Transverse colon (tissue), 4 donors: ENCODE data around the gene AJM1.

Experiments
- CTCF ChIP-seq, 5 experiments: fragments of 200-600 bp in 3 of 5; fragments of 450-650 bp in 2 of 5; sonication (generic) in 3 of 5; IDR thresholded peaks; 1 replicate in 2 of 5; 2 replicates in 3 of 5; pipeline ENCODE4 v1.5.1; 2016 to 2017; ENCODE audit warnings: antibody characterized with exemption in 5 of 5, inconsistent platforms in 3 of 5, mild to moderate bottlenecking in 2 of 5, moderate library complexity in 1 of 5
- EP300 ChIP-seq: sonication (generic); formaldehyde crosslinking; IDR thresholded peaks from one replicate; pipeline ENCODE4 v1.6.1; 2017; ENCODE audit warnings: antibody characterized with exemption, low read depth
- POLR2A ChIP-seq: fragments of 450-650 bp; IDR thresholded peaks from one replicate; pipeline ENCODE4 v1.6.1; 2016; ENCODE audit warnings: antibody characterized with exemption, mild to moderate bottlenecking, moderate library complexity
- POLR2AphosphoS5 ChIP-seq, 3 donors: sonication (generic); formaldehyde crosslinking; IDR thresholded peaks; one replicate each; pipeline ENCODE4 v1.6.1; 2016; ENCODE audit warnings: antibody characterized with exemption in 3 of 3

- no peak for TF ChIP-seq CTCF (IDR thresholded peaks at IDR 0.05)
- no peak for TF ChIP-seq POLR2A
- TF ChIP-seq EP300: no peak
- TF ChIP-seq POLR2AphosphoS5 (IDR thresholded peaks at IDR 0.05): no peak
Measured at GRCh38 chr9:136808075-136808805, 34.0 kb upstream of the AJM1 start.
